Fibroblast of pulmonary artery (primary cell): Measurements from ENCODE around the gene GRIN2C.

ENCODE experiments used
- DNase-seq: peaks from one replicate; pipeline ENCODE4 v3.0.0-alpha.2; 2010; ENCODE audit warnings: low read depth
- H3K4me3 ChIP-seq: replicated peaks from 2 replicates; pipeline ENCODE4 v1.5.1; 2011; ENCODE audit warnings: low read depth, mild to moderate bottlenecking, control low read depth, low read length, moderate library complexity
- CTCF ChIP-seq: IDR thresholded peaks from 2 replicates; pipeline ENCODE4 v1.5.1; 2011; ENCODE audit warnings: mild to moderate bottlenecking, control low read depth, low read length, inconsistent platforms; ENCODE audit errors: missing control alignments

GRIN2C gene

GRCh38 chr17:74836691-74837467, 22.8 kb downstream of the GRIN2C start:
- no peak for DNase-seq
- TF ChIP-seq CTCF = no peak
- H3K4me3 ChIP-seq = no peak overlapping the region

GRCh38 chr17:74836191-74836590, 23.5 kb downstream of the GRIN2C start:
- H3K4me3 ChIP-seq = no peak overlapping the region
- DNase-seq = no peak
- TF ChIP-seq CTCF = no peak

- no peak for DNase-seq
- no peak for TF ChIP-seq CTCF
- H3K4me3 ChIP-seq = no peak overlapping the region
Measured at GRCh38 chr17:74833501-74834377, 25.9 kb downstream of the GRIN2C start.

- no peak for TF ChIP-seq CTCF
- no peak overlapping the region for H3K4me3 ChIP-seq
- DNase-seq = no peak
Measured at GRCh38 chr17:74832421-74832820, 27.3 kb downstream of the GRIN2C start.

GRCh38 chr17:74831444-74832146, 28.1 kb downstream of the GRIN2C start:
- no peak for TF ChIP-seq CTCF
- DNase-seq = no peak
- no peak overlapping the region for H3K4me3 ChIP-seq

- DNase-seq = no peak
- TF ChIP-seq CTCF = no peak
- no peak overlapping the region for H3K4me3 ChIP-seq
Measured at GRCh38 chr17:74830861-74831260, 28.8 kb downstream of the GRIN2C start.
